Activated CD4-positive, alpha-beta T cell treated with anti-CD3 and anti-CD28 coated beads, Interleukin-2, amount 10 ng/mL, durations not matched to agents 7 days and 5 days (primary cell): ENCODE results near the gene BTBD9. TPM values are rescaled to one million over a fixed set of nuclear protein-coding genes. Genes with fewer than 3 reads are reported as not detected.

ENCODE experiments used
- CTCF ChIA-PET: fragments of 350-600 bp; sonication (Branson Sonifier 250); formaldehyde crosslinking; loops from one replicate; lab custom pipeline; 2021; ENCODE audit warnings: antibody characterized with exemption; lab: Charles Lee
- POLR2A ChIA-PET: fragments of 350-600 bp; sonication (Branson Sonifier 250); formaldehyde crosslinking; loops from one replicate; lab custom pipeline; 2021; ENCODE audit warnings: antibody characterized with exemption; lab: Charles Lee
- DNase-seq: peaks from one replicate; pipeline ENCODE4 v3.0.0-alpha.2; 2020
- H3K27ac Mint-ChIP-seq: one replicate; pipeline ENCODE4 v1.8.0; 2021; ENCODE audit warnings: mild to moderate bottlenecking, moderate library complexity, mixed read lengths
- H3K27me3 Mint-ChIP-seq: one replicate; pipeline ENCODE4 v1.8.0; 2021; ENCODE audit warnings: mixed read lengths
- H3K36me3 Mint-ChIP-seq: one replicate; pipeline ENCODE4 v1.8.0; 2021; ENCODE audit warnings: low read depth, mixed read lengths
- H3K4me1 Mint-ChIP-seq: one replicate; pipeline ENCODE4 v1.8.0; 2021; ENCODE audit warnings: mixed read lengths
- H3K4me3 Mint-ChIP-seq: one replicate; pipeline ENCODE4 v1.8.0; 2021; ENCODE audit warnings: mild to moderate bottlenecking, moderate library complexity, mixed read lengths
- H3K9me3 Mint-ChIP-seq: one replicate; pipeline ENCODE4 v1.8.0; 2021; ENCODE audit warnings: mixed read lengths
- total RNA-seq, 2 experiments: library from RNA; stranded (reverse); gene quantifications; one replicate each; pipeline ENCODE4 v1.2.3, GENCODE V29; 2021

Gene BTBD9
- total RNA-seq, 2 experiments from 2014 or later = 12.0 to 12.6 TPM

DNA sequence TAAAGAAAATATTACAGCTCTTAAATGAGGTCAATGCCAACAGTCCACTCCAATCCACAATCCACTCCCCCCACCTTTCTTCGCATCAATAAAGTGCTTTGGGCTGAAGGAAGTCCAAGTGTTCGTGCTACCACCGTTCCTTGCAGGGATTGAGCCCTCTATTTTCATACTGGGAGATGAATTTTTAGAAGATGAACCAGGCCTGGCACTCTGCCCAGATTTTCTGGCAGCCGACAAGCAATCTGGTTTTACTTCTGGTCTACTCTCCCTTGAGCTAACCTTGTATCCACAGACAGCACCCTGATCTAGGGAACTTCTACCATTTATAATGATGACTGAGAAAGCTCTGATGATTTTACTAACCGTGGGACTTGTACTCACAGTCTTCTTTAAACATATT, 72.3 kb downstream of the BTBD9 start:
- CTCF ChIA-PET = interaction anchor here (0.9 kb wide), 1 partner anchor 26 kb away, joined by 3 read pairs; no protein-coding TSS in a partner anchor
- H3K4me3 Mint-ChIP-seq = no peak overlapping the region
- POLR2A ChIA-PET = no interaction called here
- no peak for DNase-seq
- peaks cover 5% of the 10 kb centered on the region for H3K36me3 Mint-ChIP-seq
- no peaks in the 10 kb centered on the region for H3K9me3 Mint-ChIP-seq
- H3K27me3 Mint-ChIP-seq = no peaks in the 10 kb centered on the region
- no peak overlapping the region for H3K27ac Mint-ChIP-seq
- H3K4me1 Mint-ChIP-seq = peaks cover 14% of the 10 kb centered on the region

DNA sequence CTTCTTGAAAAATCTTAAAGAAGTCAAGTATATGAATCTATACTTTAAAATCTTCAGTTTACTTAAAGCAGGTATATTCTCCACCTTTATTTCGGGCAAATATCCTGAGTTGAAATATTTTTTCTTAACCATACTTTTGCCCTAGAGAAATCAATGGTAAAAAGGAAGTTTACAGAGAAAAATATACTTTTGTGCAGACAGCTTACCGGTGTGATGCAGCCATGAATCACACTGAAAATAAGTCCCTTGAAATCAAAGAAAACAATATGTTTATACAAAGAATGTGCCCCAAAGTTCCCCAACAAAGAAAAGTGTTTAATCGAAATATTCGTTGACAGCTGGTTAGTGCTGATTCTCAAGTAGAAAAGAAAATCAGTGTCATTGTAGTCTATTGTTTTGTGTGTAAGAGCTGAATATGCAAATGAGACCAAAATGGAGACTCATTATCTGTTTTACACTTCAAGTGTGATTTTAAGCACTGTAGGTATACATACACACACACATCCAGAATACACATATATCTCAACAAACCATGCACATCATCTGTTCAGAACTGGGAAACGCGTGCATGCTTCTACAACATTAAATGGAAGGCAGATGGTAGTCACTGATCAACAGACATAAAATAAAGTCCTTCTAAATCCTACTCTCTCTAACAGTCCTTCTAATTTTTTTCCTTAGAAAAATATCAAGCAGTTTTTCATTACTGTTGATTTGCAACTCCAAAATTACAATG, 73.3 kb downstream of the BTBD9 start:
- Mint-ChIP-seq H3K27me3 (no peaks in the 10 kb centered on the region), H3K9me3 (no peaks in the 10 kb centered on the region), H3K4me1 (peaks cover 5% of the 10 kb centered on the region), H3K4me3 (no peak overlapping the region), H3K36me3 (peaks cover 3% of the 10 kb centered on the region), H3K27ac (no peak overlapping the region)
- DNase-seq = no peak
- ChIA-PET POLR2A (no interaction called here), CTCF (interaction anchor here (0.6 kb wide), 1 partner anchor 578 kb away, joined by 3 read pairs; no protein-coding TSS in a partner anchor)

DNA sequence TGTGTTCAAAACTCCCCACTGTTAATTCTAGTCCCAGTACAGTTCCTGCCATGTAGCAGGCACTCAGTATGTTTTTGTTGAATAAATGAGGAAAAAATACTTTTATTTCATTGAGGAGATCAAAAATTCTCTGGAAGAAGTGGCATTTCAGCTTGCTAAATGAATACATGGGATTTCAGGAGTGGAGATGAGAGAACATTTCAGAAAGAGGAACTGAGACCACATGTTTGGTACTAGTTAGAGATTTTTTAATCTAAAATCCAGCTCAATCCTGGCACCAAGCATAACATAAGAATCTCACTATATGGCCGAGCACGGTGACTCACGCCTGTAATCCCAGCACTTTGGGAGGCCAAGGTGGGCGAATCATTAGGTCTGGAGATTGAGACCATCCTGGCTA, 75.4 kb downstream of the BTBD9 start:
- peaks cover 3% of the 10 kb centered on the region for H3K36me3 Mint-ChIP-seq
- CTCF ChIA-PET = interaction anchor here (1.1 kb wide), 1 partner anchor 10 kb away, joined by 3 read pairs; no protein-coding TSS in a partner anchor
- no peak overlapping the region for H3K27ac Mint-ChIP-seq
- no peaks in the 10 kb centered on the region for H3K4me1 Mint-ChIP-seq
- no peaks in the 10 kb centered on the region for H3K9me3 Mint-ChIP-seq
- POLR2A ChIA-PET = no interaction called here
- no peaks in the 10 kb centered on the region for H3K27me3 Mint-ChIP-seq
- no peak for DNase-seq
- H3K4me3 Mint-ChIP-seq = no peak overlapping the region

DNA sequence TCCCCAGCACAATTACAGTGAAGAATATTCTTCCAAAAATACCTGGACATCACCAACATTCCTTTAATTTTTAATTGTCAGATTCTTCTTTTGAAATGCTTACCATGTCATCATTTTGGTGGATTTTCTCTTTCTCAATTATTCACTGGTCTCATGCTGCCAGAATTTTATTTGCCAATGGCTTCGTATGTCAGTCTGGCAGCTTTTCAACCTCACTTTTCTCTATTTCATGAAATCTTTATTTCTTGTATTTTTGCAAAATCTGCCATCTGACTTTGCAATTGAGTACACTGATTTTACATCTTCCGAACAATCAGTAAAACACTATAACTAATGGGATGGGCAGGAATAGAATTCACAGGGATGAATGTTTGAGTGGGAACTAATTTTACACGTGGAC, 84.1 kb downstream of the BTBD9 start:
- Mint-ChIP-seq H3K27me3 (no peaks in the 10 kb centered on the region), H3K27ac (no peak overlapping the region), H3K4me3 (no peak overlapping the region), H3K4me1 (no peaks in the 10 kb centered on the region), H3K36me3 (peaks cover 4% of the 10 kb centered on the region), H3K9me3 (no peaks in the 10 kb centered on the region)
- DNase-seq = no peak
- POLR2A ChIA-PET = no interaction called here
- CTCF ChIA-PET = no interaction called here

DNA sequence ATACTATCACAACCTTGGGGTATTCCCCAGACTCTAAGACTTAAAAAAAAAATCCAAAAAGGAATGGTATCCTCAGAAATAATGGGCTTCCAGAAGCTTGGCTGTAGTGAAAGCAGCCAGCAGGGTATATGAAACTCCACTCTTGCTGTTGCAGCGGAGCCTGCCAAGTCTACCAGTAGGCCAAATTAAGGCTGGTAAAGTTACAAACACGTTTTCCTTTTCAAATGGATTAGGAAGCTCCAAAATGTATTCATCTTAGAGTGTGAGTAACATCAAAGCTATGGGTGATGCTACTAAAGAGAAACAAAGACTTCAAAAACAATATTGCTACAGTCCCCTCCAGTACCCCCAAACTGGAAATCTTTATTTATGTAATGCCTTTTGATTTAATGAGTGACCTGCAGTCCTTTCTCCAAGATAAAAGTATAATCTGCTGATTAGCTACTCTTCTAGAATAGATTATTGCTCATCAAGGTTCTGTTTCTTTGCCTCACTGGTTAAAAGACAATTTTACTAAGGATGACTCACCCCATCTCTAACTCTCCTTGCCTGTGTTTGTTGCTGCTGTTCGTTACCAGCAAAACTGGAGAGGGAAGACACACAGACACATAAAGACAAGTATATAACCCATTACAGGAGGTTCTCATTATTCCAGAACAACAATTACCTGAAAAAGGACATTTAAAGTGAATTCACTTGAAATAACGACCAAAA, 84.9 kb downstream of the BTBD9 start:
- Mint-ChIP-seq H3K27me3 (no peaks in the 10 kb centered on the region), H3K9me3 (no peaks in the 10 kb centered on the region), H3K4me1 (no peaks in the 10 kb centered on the region), H3K27ac (no peak overlapping the region), H3K36me3 (peaks cover 4% of the 10 kb centered on the region), H3K4me3 (no peak overlapping the region)
- no peak for DNase-seq
- POLR2A ChIA-PET = no interaction called here
- CTCF ChIA-PET = interaction anchor here (0.9 to 1.4 kb wide), 3 partner anchors 9 to 17 kb away, joined by 3 to 4 read pairs (median 3); no protein-coding TSS in a partner anchor

DNA sequence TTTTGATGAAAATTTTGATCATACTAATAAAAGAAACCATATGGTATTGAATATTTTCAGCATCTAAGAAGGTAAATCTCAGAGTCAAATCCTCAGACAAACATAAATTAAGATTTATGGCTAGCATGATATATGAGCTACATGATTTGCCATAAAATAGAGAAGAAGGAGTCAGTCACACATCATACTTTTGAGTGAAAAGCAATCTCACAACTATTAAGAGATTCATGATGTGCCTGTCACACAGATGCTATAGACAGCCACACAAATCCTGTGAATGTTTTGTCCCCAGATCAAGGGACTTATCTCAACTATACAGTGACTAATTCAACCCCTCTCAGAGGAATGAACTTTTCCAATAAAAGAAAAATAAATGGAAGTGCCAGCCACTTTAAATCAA, 85.7 kb downstream of the BTBD9 start:
- H3K27ac Mint-ChIP-seq = no peak overlapping the region
- no peaks in the 10 kb centered on the region for H3K4me1 Mint-ChIP-seq
- no peaks in the 10 kb centered on the region for H3K27me3 Mint-ChIP-seq
- no peaks in the 10 kb centered on the region for H3K9me3 Mint-ChIP-seq
- ChIA-PET POLR2A (no interaction called here), CTCF (interaction anchor here (1.4 kb wide), 1 partner anchor 10 kb away, joined by 3 read pairs; no protein-coding TSS in a partner anchor)
- DNase-seq = no peak
- H3K36me3 Mint-ChIP-seq = peaks cover 1% of the 10 kb centered on the region
- H3K4me3 Mint-ChIP-seq = no peak overlapping the region

DNA sequence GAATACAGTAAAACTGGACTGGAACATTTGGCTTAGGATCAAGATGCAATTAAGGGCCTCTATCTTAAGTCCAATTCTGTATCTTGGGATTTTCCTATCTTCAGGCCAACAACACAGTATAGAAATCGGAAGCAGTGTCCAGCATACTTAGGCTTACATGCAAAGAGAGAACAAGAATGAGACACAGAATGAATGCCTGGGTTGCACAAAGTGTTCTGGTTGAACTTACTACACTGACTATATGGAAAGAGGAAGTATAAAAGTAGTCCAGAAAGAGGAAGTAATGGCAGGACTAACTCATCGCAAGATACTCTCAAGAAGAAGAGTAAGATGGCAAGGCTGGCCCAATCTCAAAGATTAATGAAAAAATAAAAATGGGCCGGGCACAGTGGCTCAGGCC, 87.6 kb downstream of the BTBD9 start:
- no peaks in the 10 kb centered on the region for H3K36me3 Mint-ChIP-seq
- H3K27me3 Mint-ChIP-seq = no peaks in the 10 kb centered on the region
- CTCF ChIA-PET = interaction anchor here (0.6 kb wide), 1 partner anchor 923 kb away, joined by 3 read pairs; no protein-coding TSS in a partner anchor
- no peaks in the 10 kb centered on the region for H3K4me1 Mint-ChIP-seq
- no peaks in the 10 kb centered on the region for H3K9me3 Mint-ChIP-seq
- no peak overlapping the region for H3K4me3 Mint-ChIP-seq
- POLR2A ChIA-PET = no interaction called here
- no peak for DNase-seq
- H3K27ac Mint-ChIP-seq = no peak overlapping the region

DNA sequence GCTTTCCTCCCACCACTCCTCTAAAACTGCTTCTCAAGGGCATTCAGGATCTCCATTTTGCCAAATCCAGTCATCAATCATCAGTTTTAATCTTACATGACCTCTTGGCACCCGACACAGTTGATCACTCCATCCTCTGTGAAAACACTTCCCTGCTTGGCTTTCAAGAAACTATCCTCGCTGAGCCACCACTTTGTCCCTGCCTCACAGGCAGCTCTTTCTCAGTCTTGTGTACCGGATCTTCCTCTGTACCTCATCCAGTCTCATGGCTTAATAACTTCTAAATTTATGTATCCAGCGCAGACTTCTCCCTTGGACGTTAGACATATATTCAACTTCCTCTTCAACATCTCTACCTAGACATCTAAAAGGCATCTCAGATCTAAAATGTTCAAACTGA, 89.9 kb downstream of the BTBD9 start:
- Mint-ChIP-seq H3K36me3 (no peaks in the 10 kb centered on the region), H3K27me3 (no peaks in the 10 kb centered on the region), H3K27ac (no peak overlapping the region), H3K9me3 (no peaks in the 10 kb centered on the region), H3K4me3 (no peak overlapping the region), H3K4me1 (no peaks in the 10 kb centered on the region)
- ChIA-PET CTCF (interaction anchor here (0.6 kb wide), 1 partner anchor 590 kb away, joined by 3 read pairs; no protein-coding TSS in a partner anchor), POLR2A (no interaction called here)
- no peak for DNase-seq

DNA sequence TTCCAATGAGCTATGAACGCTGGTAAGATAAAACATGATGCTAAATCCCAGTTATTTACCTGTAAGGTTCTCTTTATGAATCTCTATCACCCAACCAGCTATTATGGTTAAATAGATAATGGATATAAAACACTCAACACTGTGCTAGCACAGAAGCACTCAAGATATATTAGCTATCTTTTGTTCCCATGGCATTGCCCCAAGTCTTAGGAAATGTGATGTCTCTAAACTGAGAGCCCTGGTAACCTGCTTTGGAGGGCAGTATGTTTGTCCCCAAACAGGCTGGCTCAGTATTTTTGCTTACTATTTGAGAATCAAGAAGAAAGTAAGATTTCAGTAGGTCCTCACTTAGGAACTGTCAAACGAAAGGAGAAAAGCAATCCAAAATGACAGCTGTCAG, 90.5 kb downstream of the BTBD9 start:
- Mint-ChIP-seq H3K4me3 (no peak overlapping the region), H3K27ac (no peak overlapping the region), H3K4me1 (no peaks in the 10 kb centered on the region), H3K36me3 (peaks cover 2% of the 10 kb centered on the region), H3K9me3 (no peaks in the 10 kb centered on the region), H3K27me3 (no peaks in the 10 kb centered on the region)
- DNase-seq = no peak
- ChIA-PET CTCF (interaction anchor here (0.6 kb wide), 1 partner anchor 590 kb away, joined by 3 read pairs; no protein-coding TSS in a partner anchor), POLR2A (no interaction called here)

DNA sequence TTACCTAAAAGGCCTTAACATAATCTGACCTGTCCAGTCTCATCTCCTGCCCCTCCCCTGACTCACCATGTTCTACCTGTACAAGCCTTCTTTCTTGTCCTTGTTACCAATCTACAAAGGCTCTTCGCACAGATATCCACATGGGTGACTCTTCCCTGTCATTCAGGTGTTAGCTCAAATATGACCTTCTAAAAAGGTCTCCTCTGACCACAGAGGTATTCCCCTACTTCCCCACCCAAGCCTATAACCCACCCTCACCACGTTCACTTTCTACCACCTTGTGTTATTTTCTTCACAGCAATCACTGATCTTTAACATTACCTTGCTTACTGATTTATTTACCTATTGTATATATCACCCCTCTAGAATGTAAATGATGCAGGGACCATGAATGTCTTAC, 96.7 kb downstream of the BTBD9 start:
- ChIA-PET CTCF (interaction anchor here (0.6 to 0.8 kb wide), 2 partner anchors 117 to 1180 kb away, joined by 3 read pairs; no protein-coding TSS in a partner anchor), POLR2A (no interaction called here)
- no peak overlapping the region for H3K4me3 Mint-ChIP-seq
- H3K4me1 Mint-ChIP-seq = no peaks in the 10 kb centered on the region
- H3K9me3 Mint-ChIP-seq = no peaks in the 10 kb centered on the region
- no peak overlapping the region for H3K27ac Mint-ChIP-seq
- peaks cover 2% of the 10 kb centered on the region for H3K36me3 Mint-ChIP-seq
- no peaks in the 10 kb centered on the region for H3K27me3 Mint-ChIP-seq
- no peak for DNase-seq

DNA sequence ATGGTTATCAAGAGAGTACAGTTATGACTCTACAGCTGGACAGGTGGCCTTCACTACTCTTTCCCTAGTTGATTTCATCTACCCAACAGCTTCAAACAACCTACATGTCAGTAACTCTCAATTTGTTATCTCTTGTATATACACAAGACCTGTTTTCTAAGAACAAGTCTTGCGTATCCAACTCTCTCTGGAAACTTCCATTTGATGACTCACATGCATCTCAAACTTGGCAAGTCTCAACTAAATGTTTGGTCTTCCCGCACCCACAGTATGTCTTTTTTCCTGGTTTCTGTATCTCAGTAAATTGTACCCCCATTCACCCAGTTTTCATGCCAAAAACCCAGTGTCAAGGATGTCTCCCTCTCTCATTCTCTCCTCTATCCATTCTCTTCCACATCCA, 97.7 kb downstream of the BTBD9 start:
- Mint-ChIP-seq H3K9me3 (no peaks in the 10 kb centered on the region), H3K4me1 (no peaks in the 10 kb centered on the region), H3K27ac (no peak overlapping the region), H3K36me3 (peaks cover 2% of the 10 kb centered on the region), H3K4me3 (no peak overlapping the region), H3K27me3 (no peaks in the 10 kb centered on the region)
- ChIA-PET POLR2A (no interaction called here), CTCF (no interaction called here)
- DNase-seq = no peak

DNA sequence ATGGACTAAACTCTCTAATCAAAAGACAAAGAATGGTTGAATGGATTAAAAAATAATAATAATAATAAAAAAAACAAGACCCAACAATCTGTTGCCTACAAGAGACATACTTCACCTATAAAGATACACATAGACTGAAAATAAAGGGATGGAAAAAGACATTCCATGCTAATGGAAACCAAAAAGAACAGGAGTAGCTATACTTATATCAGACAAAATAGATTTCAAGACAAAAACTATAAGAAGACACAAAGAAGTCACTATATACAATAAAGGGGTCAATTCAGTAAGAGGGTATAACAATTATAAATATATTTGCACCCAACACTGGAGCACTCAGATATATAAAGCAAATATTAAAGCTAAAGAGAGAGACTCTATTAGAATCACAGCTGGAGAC, 106.7 kb downstream of the BTBD9 start:
- CTCF ChIA-PET = no interaction called here
- H3K4me3 Mint-ChIP-seq = no peak overlapping the region
- DNase-seq = no peak
- H3K36me3 Mint-ChIP-seq = peaks cover 11% of the 10 kb centered on the region
- H3K27me3 Mint-ChIP-seq = no peaks in the 10 kb centered on the region
- peaks cover 6% of the 10 kb centered on the region for H3K9me3 Mint-ChIP-seq
- POLR2A ChIA-PET = interaction anchor here (0.6 kb wide), 1 partner anchor 227 kb away, joined by 3 read pairs; no protein-coding TSS in a partner anchor
- H3K27ac Mint-ChIP-seq = no peak overlapping the region
- H3K4me1 Mint-ChIP-seq = peaks cover 5% of the 10 kb centered on the region

DNA sequence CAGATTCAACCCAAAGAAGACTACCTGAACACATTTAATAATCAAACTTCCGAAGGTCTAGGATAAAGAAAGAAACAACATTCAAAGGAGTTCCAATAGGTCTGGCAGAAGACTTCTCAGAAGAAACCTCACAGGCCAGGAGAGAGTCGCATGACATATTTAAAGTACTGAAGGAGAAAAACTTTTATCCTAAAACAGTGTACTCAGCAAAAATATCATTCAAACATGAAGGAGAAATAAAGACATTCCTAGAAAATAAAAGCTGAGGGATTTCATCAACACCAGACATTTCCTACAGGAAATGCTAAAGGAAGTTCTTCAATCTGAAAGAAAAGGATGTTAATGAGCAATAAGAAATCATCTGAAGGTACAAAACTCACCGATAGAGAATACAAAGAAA, 108.6 kb downstream of the BTBD9 start:
- CTCF ChIA-PET = no interaction called here
- H3K27me3 Mint-ChIP-seq = no peaks in the 10 kb centered on the region
- H3K9me3 Mint-ChIP-seq = peaks cover 16% of the 10 kb centered on the region
- H3K36me3 Mint-ChIP-seq = peaks cover 17% of the 10 kb centered on the region
- H3K4me1 Mint-ChIP-seq = peaks cover 5% of the 10 kb centered on the region
- DNase-seq = no peak
- no peak overlapping the region for H3K4me3 Mint-ChIP-seq
- no peak overlapping the region for H3K27ac Mint-ChIP-seq
- POLR2A ChIA-PET = no interaction called here
